Measurements from ENCODE around the gene NT5M. TPM values are rescaled to one million over a fixed set of nuclear protein-coding genes. Genes with fewer than 3 reads are reported as not detected.

The NT5M gene
- total RNA-seq, 1 experiment from 2014 or later = 1.6 TPM

- no peak for DNase-seq (ENCODE audit: low read depth)
Measured at GRCh38 chr17:17394494-17394893, 91.3 kb downstream of the NT5M start.

- no peak for DNase-seq (ENCODE audit: low read depth)
Measured at GRCh38 chr17:17395246-17395802, 92.2 kb downstream of the NT5M start.

GRCh38 chr17:17395885-17396284 is 92.7 kb downstream of the NT5M start:
- DNase-seq (ENCODE audit: low read depth) = no peak

Other genes with a start within 250 kb of the NT5M start
- gene PLD6, start 97.0 kb upstream of the NT5M start, total RNA-seq (2014; rRNA removed; shearing (Covaris generic)) = not detected in 2 replicates
- gene FLCN, start 66.2 kb upstream of the NT5M start, total RNA-seq (2014; rRNA removed; shearing (Covaris generic)) = 8.7 and 19.3 TPM in 2 replicates
- 204 and 245 TPM in 2 replicates for gene COPS3, start 22.1 kb upstream of the NT5M start, total RNA-seq (2014; rRNA removed; shearing (Covaris generic))
- gene MED9, start 173.6 kb downstream of the NT5M start, total RNA-seq (2014; rRNA removed; shearing (Covaris generic)) = 20.8 and 23.1 TPM in 2 replicates
- gene RASD1, start 193.0 kb downstream of the NT5M start, total RNA-seq (2014; rRNA removed; shearing (Covaris generic)) = 2.1 and 3.0 TPM in 2 replicates

All from M059J (cell line).